ENCODE data around the gene PGA3. TPM values are rescaled to one million over a fixed set of nuclear protein-coding genes. Genes with fewer than 3 reads are reported as not detected.

Gene PGA3
- total RNA-seq, 2 experiments from 2014 or later = not detected

- no peaks in the 10 kb centered on the region for H3K27me3 ChIP-seq (ENCODE audit: control insufficient read depth in 1 of 2, insufficient read depth in 2 of 2, low read length in 2 of 2)
- H3K4me3 ChIP-seq (ENCODE audit: low read length) = no peak overlapping the region
- no peak for TF ChIP-seq CTCF (IDR thresholded peaks at IDR 0.05)
- DNase-seq (peak in 2 of 14 experiments; percentile 24 to 34), ATAC-seq (ENCODE audit: poor library complexity) (no peak)
- H3K4me3 Mint-ChIP-seq = peak overlapping the region; percentile 50
- H3K27ac ChIP-seq (ENCODE audit: low read depth in 1 of 2, low read length in 2 of 2) = no peak overlapping the region
- H3K4me1 Mint-ChIP-seq (ENCODE audit: low read depth) = peaks cover 54% of the 10 kb centered on the region
- peaks cover 35% of the 10 kb centered on the region for H3K36me3 Mint-ChIP-seq (ENCODE audit: low read depth)
- peaks cover 5% of the 10 kb centered on the region for H3K9me3 Mint-ChIP-seq
- ChIA-PET POLR2A (interaction anchor here (2.2 kb wide), 1 partner anchor 30 kb away, joined by 5 read pairs; no protein-coding TSS in a partner anchor), CTCF (interaction anchor here (0.9 to 2.1 kb wide), 3 partner anchors 28 to 260 kb away, joined by 3 to 7 read pairs (median 3); no protein-coding TSS in a partner anchor)
- no peaks in the 10 kb centered on the region for H3K27me3 Mint-ChIP-seq
- peak overlapping the region; percentile 40 for H3K27ac Mint-ChIP-seq
- peaks cover 5 to 15% of the 10 kb centered on the region in 2 experiments for H3K9me3 ChIP-seq (ENCODE audit: control insufficient read depth in 1 of 2, insufficient read depth in 1 of 2, low read length in 2 of 2)
- peaks cover 20% of the 10 kb centered on the region for H3K4me1 ChIP-seq (ENCODE audit: insufficient read depth, low read length)
- no peaks in the 10 kb centered on the region for H3K36me3 ChIP-seq (ENCODE audit: insufficient read depth, low read length)
- intact Hi-C loops (cut with DNase I, micrococcal nuclease) = no loop called here
Observed at GRCh38 chr11:61158691-61159381, 44.5 kb upstream of the PGA3 start.

- peak overlapping the region; percentile 88 for H3K4me3 Mint-ChIP-seq
- no peaks in the 10 kb centered on the region for H3K9me3 Mint-ChIP-seq
- POLR2A ChIA-PET = interaction anchor here (0.6 to 2.2 kb wide), 14 partner anchors 9 to 269 kb away, joined by 3 to 6 read pairs (median 4); partner anchors contain the start of gene CD6
- peaks cover 62% of the 10 kb centered on the region for H3K4me1 Mint-ChIP-seq (ENCODE audit: low read depth)
- peaks cover 17% of the 10 kb centered on the region for H3K36me3 Mint-ChIP-seq (ENCODE audit: low read depth)
- intact Hi-C loops (cut with DNase I, micrococcal nuclease) = loop anchor here in 1 of 2 experiments (1.0 to 2.0 kb wide), 2 partner anchors 254 to 320 kb away; partner anchors contain the start of gene PRPF19
- Histone ChIP-seq H3K9me3 (ENCODE audit: control insufficient read depth in 1 of 2, insufficient read depth in 1 of 2, low read length in 2 of 2) (no peaks in the 10 kb centered on the region), H3K4me3 (ENCODE audit: low read length) (peak overlapping the region; percentile 70), H3K4me1 (ENCODE audit: insufficient read depth, low read length) (peaks cover 20% of the 10 kb centered on the region), H3K36me3 (ENCODE audit: insufficient read depth, low read length) (no peaks in the 10 kb centered on the region), H3K27ac (ENCODE audit: low read depth in 1 of 2, low read length in 2 of 2) (peak overlapping the region; percentile 77 to 85), H3K27me3 (ENCODE audit: control insufficient read depth in 1 of 2, insufficient read depth in 2 of 2, low read length in 2 of 2) (no peaks in the 10 kb centered on the region)
- CTCF ChIA-PET = interaction anchor here (1.2 to 1.4 kb wide), 3 partner anchors 26 to 245 kb away, joined by 4 read pairs; no protein-coding TSS in a partner anchor
- no peaks in the 10 kb centered on the region for H3K27me3 Mint-ChIP-seq
- H3K27ac Mint-ChIP-seq = peak overlapping the region; percentile 85
- TF ChIP-seq CTCF (IDR thresholded peaks at IDR 0.05) = no peak
- peak; percentile 0 for ATAC-seq (ENCODE audit: poor library complexity)
- DNase-seq = no peak
Observed at GRCh38 chr11:61160487-61161189, 42.7 kb upstream of the PGA3 start.
